Measurements from ENCODE around the gene E4F1. TPM values are rescaled to one million over a fixed set of nuclear protein-coding genes. Genes with fewer than 3 reads are reported as not detected.

E4F1 gene
- total and polyA plus RNA-seq, 9 of the 15 experiments (the other 6 are each of a cell fraction or from before 2014, with no cell fraction given): 0.48 to 94.9 (median 20.4) TPM

DNA sequence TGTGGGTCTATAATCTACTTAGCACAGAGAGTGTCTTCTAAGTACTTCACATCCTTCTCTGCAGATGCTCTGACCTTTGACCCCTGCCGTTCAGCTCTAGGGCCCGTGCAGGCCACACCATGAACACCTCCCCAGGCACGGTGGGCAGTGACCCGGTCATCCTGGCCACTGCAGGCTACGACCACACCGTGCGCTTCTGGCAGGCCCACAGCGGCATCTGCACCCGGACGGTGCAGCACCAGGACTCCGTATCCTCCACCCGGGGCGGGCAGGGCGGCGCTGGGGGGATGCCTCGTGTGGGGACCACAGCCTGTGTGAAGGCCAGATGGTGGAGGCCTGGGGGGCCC is 17.5 kb upstream of the E4F1 start (continued):
- TF ChIP-seq, protein P1, sequence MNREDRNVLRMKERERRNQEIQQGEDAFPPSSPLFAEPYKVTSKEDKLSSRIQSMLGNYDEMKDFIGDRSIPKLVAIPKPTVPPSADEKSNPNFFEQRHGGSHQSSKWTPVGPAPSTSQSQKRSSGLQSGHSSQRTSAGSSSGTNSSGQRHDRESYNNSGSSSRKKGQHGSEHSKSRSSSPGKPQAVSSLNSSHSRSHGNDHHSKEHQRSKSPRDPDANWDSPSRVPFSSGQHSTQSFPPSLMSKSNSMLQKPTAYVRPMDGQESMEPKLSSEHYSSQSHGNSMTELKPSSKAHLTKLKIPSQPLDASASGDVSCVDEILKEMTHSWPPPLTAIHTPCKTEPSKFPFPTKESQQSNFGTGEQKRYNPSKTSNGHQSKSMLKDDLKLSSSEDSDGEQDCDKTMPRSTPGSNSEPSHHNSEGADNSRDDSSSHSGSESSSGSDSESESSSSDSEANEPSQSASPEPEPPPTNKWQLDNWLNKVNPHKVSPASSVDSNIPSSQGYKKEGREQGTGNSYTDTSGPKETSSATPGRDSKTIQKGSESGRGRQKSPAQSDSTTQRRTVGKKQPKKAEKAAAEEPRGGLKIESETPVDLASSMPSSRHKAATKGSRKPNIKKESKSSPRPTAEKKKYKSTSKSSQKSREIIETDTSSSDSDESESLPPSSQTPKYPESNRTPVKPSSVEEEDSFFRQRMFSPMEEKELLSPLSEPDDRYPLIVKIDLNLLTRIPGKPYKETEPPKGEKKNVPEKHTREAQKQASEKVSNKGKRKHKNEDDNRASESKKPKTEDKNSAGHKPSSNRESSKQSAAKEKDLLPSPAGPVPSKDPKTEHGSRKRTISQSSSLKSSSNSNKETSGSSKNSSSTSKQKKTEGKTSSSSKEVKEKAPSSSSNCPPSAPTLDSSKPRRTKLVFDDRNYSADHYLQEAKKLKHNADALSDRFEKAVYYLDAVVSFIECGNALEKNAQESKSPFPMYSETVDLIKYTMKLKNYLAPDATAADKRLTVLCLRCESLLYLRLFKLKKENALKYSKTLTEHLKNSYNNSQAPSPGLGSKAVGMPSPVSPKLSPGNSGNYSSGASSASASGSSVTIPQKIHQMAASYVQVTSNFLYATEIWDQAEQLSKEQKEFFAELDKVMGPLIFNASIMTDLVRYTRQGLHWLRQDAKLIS (CRISPR knock-in tag; IDR thresholded peaks at IDR 0.05): no peak; the same call in 1 of the 2 replicates
- TF ChIP-seq, protein P2, sequence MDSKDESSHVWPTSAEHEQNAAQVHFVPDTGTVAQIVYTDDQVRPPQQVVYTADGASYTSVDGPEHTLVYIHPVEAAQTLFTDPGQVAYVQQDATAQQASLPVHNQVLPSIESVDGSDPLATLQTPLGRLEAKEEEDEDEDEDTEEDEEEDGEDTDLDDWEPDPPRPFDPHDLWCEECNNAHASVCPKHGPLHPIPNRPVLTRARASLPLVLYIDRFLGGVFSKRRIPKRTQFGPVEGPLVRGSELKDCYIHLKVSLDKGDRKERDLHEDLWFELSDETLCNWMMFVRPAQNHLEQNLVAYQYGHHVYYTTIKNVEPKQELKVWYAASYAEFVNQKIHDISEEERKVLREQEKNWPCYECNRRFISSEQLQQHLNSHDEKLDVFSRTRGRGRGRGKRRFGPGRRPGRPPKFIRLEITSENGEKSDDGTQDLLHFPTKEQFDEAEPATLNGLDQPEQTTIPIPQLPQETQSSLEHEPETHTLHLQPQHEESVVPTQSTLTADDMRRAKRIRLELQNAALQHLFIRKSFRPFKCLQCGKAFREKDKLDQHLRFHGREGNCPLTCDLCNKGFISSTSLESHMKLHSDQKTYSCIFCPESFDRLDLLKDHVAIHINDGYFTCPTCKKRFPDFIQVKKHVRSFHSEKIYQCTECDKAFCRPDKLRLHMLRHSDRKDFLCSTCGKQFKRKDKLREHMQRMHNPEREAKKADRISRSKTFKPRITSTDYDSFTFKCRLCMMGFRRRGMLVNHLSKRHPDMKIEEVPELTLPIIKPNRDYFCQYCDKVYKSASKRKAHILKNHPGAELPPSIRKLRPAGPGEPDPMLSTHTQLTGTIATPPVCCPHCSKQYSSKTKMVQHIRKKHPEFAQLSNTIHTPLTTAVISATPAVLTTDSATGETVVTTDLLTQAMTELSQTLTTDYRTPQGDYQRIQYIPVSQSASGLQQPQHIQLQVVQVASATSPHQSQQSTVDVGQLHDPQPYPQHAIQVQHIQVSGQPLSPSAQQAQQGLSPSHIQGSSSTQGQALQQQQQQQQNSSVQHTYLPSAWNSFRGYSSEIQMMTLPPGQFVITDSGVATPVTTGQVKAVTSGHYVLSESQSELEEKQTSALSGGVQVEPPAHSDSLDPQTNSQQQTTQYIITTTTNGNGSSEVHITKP (IDR thresholded peaks at IDR 0.05; ENCODE audit: partially characterized antibody): no peak
- no peak for TF ChIP-seq HMGN3 (IDR thresholded peaks at IDR 0.05; ENCODE audit: borderline replicate concordance, extremely low read depth, insufficient read length, low read depth, low read length)
- no peak for TF ChIP-seq HNRNPLL (IDR thresholded peaks at IDR 0.05; ENCODE audit: low read depth, low read length, poor library complexity, severe bottlenecking)
- no peak for TF ChIP-seq CHCHD3 (CRISPR knock-in tag; IDR thresholded peaks at IDR 0.05)
- TF ChIP-seq ZC3H11A (IDR thresholded peaks at IDR 0.05; ENCODE audit: low read depth, low read length): no peak
- TF ChIP-seq KLF6 (CRISPR knock-in tag; IDR thresholded peaks at IDR 0.05; ENCODE audit: borderline replicate concordance): 0 out of 2 replicates have a peak, but pooled peaks have one; percentile 30
- TF ChIP-seq CBFA2T2 (conservative IDR thresholded peaks at IDR 0.05): 0 out of 2 replicates have a peak, but pooled peaks have one; percentile 23
- TF ChIP-seq, protein P3, sequence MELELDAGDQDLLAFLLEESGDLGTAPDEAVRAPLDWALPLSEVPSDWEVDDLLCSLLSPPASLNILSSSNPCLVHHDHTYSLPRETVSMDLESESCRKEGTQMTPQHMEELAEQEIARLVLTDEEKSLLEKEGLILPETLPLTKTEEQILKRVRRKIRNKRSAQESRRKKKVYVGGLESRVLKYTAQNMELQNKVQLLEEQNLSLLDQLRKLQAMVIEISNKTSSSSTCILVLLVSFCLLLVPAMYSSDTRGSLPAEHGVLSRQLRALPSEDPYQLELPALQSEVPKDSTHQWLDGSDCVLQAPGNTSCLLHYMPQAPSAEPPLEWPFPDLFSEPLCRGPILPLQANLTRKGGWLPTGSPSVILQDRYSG (tag; conservative IDR thresholded peaks at IDR 0.05; ENCODE audit: low read depth): peak; percentile 73; the same call in 1 of the 2 replicates
- TF ChIP-seq, protein P4, sequence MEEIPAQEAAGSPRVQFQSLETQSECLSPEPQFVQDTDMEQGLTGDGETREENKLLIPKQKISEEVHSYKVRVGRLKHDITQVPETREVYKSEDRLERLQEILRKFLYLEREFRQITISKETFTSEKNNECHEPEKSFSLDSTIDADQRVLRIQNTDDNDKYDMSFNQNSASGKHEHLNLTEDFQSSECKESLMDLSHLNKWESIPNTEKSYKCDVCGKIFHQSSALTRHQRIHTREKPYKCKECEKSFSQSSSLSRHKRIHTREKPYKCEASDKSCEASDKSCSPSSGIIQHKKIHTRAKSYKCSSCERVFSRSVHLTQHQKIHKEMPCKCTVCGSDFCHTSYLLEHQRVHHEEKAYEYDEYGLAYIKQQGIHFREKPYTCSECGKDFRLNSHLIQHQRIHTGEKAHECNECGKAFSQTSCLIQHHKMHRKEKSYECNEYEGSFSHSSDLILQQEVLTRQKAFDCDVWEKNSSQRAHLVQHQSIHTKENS (CRISPR knock-in tag; IDR thresholded peaks at IDR 0.05): no peak
- TF ChIP-seq CREBBP (IDR thresholded peaks at IDR 0.05; ENCODE audit: low read depth, low read length): no peak
- no peak for TF ChIP-seq ZNF57 (CRISPR knock-in tag; IDR thresholded peaks at IDR 0.05)
- no peak for TF ChIP-seq JUN (IDR thresholded peaks at IDR 0.05; ENCODE audit: borderline replicate concordance, low read depth, low read length)
- no peak for TF ChIP-seq JUN (CRISPR knock-in tag; IDR thresholded peaks at IDR 0.05; ENCODE audit: borderline replicate concordance)
- TF ChIP-seq HDAC8 (tag; IDR thresholded peaks at IDR 0.05): 0 out of 2 replicates have a peak, but pooled peaks have one; percentile 14
- peak; percentile 23; the same call in 1 of the 2 replicates for TF ChIP-seq HDAC2 (IDR thresholded peaks at IDR 0.05)
- TF ChIP-seq CHD4 (IDR thresholded peaks at IDR 0.05; ENCODE audit: insufficient read depth, insufficient replicate concordance, low read depth, low read length, poor library complexity, severe bottlenecking): no peak
- TF ChIP-seq RBFOX2 (IDR thresholded peaks at IDR 0.05; ENCODE audit: low read depth, low read length): peak; percentile 10
- TF ChIP-seq ZNF717 (CRISPR knock-in tag; IDR thresholded peaks at IDR 0.05): no peak

All from K562 (cell line).